ENCODE measurements around the gene LANCL2.

The LANCL2 gene

GRCh38 chr7:55362927-55363326 is 2.2 kb upstream of the LANCL2 start:
- DNase-seq (ENCODE audit: low spot score), result no peak
- no peak for TF ChIP-seq CTCF (IDR thresholded peaks at IDR 0.05; ENCODE audit: extremely low read depth, missing control alignments)

- peak; percentile 38 for DNase-seq (ENCODE audit: low spot score)
- TF ChIP-seq CTCF (IDR thresholded peaks at IDR 0.05; ENCODE audit: extremely low read depth, missing control alignments), result no peak
These were observed 1.6 kb upstream of the LANCL2 start for GRCh38 chr7:55363386-55364170.

GRCh38 chr7:55365675-55366460 is 731 bp downstream of the LANCL2 start:
- peak; percentile 97 for DNase-seq (ENCODE audit: low spot score)

GRCh38 chr7:55366461-55367070 is 1.4 kb downstream of the LANCL2 start:
- DNase-seq (ENCODE audit: low spot score), result no peak
- no peak for TF ChIP-seq CTCF (IDR thresholded peaks at IDR 0.05; ENCODE audit: extremely low read depth, missing control alignments)

More at GRCh38 chr7:55365675-55366460, 731 bp downstream of the LANCL2 start:
- TF ChIP-seq CTCF (IDR thresholded peaks at IDR 0.05; ENCODE audit: extremely low read depth, missing control alignments), result peak; percentile 38

- TF ChIP-seq CTCF (IDR thresholded peaks at IDR 0.05; ENCODE audit: extremely low read depth, missing control alignments), result no peak
- DNase-seq (ENCODE audit: low spot score), result no peak
These were observed 2.2 kb downstream of the LANCL2 start for GRCh38 chr7:55367283-55367840.

- TF ChIP-seq CTCF (IDR thresholded peaks at IDR 0.05; ENCODE audit: extremely low read depth, missing control alignments), result no peak
- DNase-seq (ENCODE audit: low spot score), result no peak
These were observed 4.6 kb downstream of the LANCL2 start for GRCh38 chr7:55369427-55370400.

Measured in GM20000 (cell line).